NAMALWA (cell line): Measurements from ENCODE around the gene ASPHD2.
"Not testable (repeated sequence)": the region's sequence is repeated elsewhere in the genome, so short reads cannot be mapped to it uniquely, and the experiment has no call there.

Source experiments
- DNase-seq: peaks from one replicate; pipeline ENCODE4 v3.0.0-alpha.2; 2015; ENCODE audit warnings: low spot score

The ASPHD2 gene, protein sequence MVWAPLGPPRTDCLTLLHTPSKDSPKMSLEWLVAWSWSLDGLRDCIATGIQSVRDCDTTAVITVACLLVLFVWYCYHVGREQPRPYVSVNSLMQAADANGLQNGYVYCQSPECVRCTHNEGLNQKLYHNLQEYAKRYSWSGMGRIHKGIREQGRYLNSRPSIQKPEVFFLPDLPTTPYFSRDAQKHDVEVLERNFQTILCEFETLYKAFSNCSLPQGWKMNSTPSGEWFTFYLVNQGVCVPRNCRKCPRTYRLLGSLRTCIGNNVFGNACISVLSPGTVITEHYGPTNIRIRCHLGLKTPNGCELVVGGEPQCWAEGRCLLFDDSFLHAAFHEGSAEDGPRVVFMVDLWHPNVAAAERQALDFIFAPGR

DNA sequence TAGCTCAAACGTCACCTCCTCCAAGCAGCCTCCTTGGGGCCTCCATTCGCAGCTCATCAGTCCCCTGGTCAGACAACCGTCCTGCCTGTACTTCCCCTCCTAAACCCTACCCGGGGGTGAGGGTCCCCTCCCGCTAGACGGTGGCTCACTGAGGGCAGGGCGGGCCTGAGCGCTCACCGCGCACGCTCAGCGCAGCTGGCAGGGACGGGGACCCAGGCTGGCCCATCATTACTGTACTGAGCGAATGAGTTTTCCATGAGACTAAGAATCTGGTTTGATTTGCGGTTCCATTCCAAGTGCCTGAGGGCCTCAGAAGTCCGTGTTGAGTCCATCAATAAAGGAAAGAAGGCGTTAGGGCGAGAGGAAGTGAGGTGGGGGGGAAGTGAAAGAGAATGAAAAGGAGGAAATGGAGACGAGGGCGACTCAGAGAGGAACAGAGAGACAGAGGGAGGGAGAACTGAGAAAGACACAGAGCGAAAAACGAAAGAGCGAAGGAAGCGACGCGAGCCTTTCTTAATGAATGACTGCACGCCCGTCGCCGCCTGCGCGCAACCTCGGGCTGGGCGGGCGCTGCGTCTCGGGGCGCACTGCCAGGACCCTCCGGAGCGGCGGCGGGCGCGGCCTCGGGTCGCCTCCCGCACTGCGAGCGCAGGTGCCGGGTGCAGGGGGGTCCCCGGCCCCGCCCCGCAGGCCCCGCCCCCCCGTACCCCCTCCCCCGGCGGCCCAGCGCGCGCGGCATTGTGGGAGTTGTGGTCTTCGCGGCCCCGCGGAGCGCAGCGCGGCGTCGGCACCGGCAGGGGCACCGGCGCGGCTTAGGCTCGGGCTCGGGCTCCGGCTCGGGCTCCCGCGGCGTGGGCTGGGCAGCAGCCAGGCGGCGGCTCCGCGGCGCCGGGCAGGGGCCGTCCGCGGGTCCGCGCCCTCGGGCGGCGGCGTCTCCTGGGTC lies at the start of gene ASPHD2:
Gene ASPHD2 (plus strand): TSS at position 746 of the 943 bp plus-strand sequence. CDS start 4,356 bp downstream, outside the sequence.
- DNase-seq: peak; percentile 94

DNA sequence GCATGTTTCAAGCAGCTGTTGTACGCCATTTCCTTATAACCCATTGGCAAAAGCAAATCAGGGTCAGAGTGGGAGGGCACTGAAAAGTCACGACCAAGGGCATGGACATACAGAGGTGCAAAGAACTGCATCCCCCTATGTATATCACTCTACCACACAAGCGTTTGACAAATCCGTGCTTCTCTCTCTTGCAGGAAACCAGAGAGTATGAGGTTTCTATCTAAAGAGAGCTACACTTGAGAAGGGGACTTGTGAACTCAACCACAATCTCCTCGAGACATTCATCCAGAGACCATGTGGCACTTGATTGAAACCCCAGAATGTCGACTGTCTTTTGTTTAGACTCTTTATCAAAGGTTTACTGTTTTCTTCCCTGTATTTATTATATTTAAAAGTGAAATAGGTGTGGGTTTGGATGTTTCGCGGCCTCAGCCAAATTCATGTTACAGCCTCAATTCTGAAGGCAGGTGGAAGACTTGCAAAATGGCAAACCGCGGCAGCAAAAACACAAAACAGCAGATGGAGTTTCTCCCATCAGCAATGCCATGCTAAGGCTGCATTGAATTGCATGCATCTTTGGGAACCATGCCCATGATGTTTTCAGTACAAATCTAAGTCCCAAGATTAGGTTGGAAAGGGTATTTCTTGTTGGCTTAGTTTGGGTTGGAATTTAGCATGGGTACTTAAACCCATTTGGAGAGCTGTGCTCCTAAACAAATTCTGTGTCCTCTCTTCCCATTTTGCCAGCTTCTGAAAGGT lies 48.8 kb upstream of the ASPHD2 start:
- DNase-seq: no peak

GRCh38 chr22:26382782-26383181 lies 46.3 kb upstream of the ASPHD2 start:
- DNase-seq: no peak

- no peak for DNase-seq
Measured at GRCh38 chr22:26383968-26384556, 45.0 kb upstream of the ASPHD2 start.

GRCh38 chr22:26385164-26385563 lies 43.9 kb upstream of the ASPHD2 start:
- DNase-seq: no peak

DNA sequence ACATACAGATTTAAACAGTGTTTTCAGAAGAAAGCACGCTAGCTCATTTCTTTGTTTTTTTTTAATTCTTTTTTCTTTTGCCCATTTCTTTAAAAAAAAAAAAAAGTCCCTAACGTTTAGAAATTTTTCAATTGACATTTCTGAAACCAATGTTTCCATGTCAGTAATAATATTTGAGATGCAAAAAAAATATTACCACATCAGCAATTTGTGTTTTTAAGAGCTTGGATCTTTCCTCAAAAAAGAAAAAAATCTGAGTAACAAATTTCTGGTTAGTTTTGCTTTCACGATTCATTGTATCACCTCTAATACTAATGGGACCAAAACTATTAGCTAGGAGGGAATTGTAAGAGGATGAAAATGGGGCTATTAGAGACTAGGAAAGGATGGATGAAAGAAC lies 39.9 kb upstream of the ASPHD2 start:
- no peak for DNase-seq

DNA sequence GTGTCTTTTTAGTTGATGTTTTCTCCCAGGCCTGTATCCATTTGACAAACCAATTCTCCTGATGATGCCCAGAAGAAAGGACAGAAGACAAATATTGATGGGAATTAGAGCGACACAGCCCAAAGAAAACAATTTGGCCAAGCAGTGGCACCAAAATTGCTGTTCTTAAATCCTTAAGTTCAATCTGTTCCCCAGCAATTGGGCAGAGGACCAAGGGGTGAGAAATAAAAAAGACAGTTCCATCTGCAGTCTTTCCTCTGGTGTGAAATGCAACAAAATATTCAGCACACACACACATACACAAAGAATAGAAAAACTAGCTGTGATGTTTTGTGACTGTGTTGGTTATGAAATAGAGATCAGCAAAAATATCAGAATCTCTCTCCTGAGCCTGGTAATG lies 38.0 kb upstream of the ASPHD2 start:
- no peak for DNase-seq

DNA sequence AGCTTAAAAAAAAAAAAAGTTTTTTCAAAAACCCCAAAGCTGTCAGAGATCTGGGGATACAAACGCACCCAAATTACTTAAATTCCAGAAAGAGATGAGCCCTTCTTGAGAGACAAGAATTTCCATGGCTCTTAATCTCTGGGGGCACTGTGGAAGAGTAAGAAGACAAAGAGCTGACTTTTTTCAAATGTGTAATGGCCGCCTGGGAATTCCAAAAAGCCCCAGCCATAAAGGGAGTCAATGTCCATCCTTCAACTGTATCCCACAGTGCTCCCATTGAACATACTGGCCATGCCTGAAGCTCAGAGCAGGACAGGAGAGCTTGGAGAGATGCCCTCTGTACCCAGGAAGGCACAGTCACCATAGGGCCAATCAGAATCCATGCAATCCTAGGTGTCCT lies 37.4 kb upstream of the ASPHD2 start:
- DNase-seq: no peak

- no peak for DNase-seq
Measured at GRCh38 chr22:26393929-26394328, 35.1 kb upstream of the ASPHD2 start.

- no peak for DNase-seq
Measured at GRCh38 chr22:26394777-26395176, 34.3 kb upstream of the ASPHD2 start.

- no peak for DNase-seq
Measured at GRCh38 chr22:26395926-26396325, 33.1 kb upstream of the ASPHD2 start.

GRCh38 chr22:26398741-26399153 lies 30.3 kb upstream of the ASPHD2 start:
- peak; percentile 67 for DNase-seq

- peak; percentile 32 for DNase-seq
Measured at GRCh38 chr22:26399289-26399688, 29.8 kb upstream of the ASPHD2 start.

- no peak for DNase-seq
Measured at GRCh38 chr22:26401726-26402125, 27.3 kb upstream of the ASPHD2 start.

GRCh38 chr22:26404851-26405421 lies 24.1 kb upstream of the ASPHD2 start:
- DNase-seq: peak; percentile 30

GRCh38 chr22:26406118-26406517 lies 22.9 kb upstream of the ASPHD2 start:
- peak; percentile 67 for DNase-seq

DNA sequence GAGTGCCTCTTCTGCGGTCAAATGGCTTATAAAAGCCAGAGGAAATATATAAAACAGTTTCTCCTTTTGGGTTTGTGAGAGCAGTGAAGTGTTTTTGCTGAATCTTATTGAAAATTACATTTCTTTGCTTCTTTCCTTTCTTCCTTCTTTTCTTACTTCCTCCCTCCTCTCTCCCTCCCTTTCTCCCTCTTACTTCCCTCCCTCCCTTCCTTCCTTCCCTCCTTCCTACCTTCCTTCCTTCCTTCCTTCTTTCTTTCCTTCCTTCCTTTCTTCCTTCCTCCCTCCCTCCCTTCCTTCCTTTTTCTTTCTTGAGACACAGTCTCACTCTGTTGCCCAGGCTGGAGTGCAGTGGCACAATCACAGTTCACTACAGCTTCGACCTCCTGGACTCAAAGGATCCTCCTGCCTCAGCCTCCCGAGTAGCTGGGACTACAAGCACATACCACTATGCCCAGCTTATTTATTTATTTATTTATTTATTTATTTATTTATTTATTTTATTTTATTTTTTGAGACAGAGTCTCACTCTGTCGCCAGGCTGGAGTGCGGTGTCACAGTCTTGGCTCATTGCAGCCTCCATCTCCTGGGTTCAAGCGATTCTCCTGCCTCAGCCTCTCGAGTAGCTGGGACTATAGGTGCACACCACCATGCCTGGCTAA lies 20.4 kb upstream of the ASPHD2 start:
- DNase-seq: not testable (repeated sequence)

DNA sequence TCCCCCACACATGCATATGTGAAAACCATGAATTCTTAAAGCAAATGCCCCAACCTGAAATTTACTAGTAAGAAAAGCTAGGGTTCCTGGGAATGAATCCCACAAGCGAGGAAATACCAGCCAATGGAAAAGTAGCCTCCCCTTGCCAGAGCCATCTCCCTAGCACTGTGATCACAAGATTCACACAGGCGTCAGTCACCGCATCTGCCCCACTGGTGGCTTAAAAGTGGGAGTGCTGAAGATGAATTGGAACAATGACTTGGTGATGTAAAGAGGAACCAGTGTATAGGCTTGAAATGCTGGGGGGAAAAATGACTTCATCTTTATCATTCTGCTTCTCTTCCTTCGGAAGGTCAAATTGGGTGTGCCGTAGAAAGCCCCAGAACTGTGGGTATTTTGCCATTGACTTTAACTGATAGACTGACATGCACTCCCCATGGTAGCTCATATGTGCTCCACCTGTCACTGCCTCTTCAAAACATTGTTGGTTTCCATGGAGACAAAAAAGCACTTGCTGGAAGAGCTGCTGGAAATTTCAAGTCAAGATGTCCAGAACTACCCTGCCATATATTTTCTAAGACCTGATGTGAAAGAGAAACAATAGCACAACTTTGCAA lies 19.2 kb upstream of the ASPHD2 start:
- DNase-seq: peak; percentile 28

- no peak for DNase-seq
Measured at GRCh38 chr22:26410386-26410785, 18.7 kb upstream of the ASPHD2 start.

DNA sequence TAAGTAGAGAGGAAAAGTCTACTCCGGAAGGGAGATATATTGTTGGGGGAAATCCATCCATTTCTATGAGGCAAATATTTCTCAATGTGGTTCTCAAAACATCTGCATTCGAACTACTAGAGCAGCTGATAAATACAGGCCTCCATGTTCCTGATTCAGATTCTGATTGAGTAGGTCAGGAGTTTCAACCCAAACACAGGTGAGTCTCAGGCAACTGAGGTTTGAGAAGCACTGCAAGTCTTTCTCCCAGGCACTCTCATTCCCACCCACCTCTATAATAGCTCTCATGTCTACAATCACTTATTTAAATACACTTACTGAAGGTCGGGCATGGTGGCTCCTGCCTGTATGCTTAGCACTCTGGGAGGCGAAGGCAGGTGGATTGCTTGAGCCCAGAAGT lies 14.7 kb upstream of the ASPHD2 start:
- no peak for DNase-seq
